K562 (cell line): ENCODE measurements around the gene DAGLA. TPM values are rescaled to one million over a fixed set of nuclear protein-coding genes. Genes with fewer than 3 reads are reported as not detected.

Experiments
- ATAC-seq: fragments of 200-7000 bp; cut with Tn5 transposase; 3 replicates; pipeline ENCODE4 v1.9.1; 2020; ENCODE audit warnings: moderate library complexity
- BruUV-seq: library from RNA; stranded (reverse); fragments of 400-500 nt; replicated peaks from 2 replicates; lab custom pipeline; 2021; lab: Mats Ljungman, UMichigan
- CTCF ChIA-PET: fragments of 300-600 bp; formaldehyde crosslinking; extraction: SDS; loops from one replicate; lab custom pipeline; 2021; ENCODE audit warnings: low intra/inter-chr PET ratio; lab: Yijun Ruan, JAX
- POLR2A ChIA-PET: fragments of 300-600, 350-650 bp; sonication (Branson Sonifier 250); formaldehyde crosslinking; extraction: SDS; loops from one replicate; lab custom pipeline; 2021; ENCODE audit warnings: antibody characterized with exemption, inconsistent platforms; lab: Yijun Ruan, JAX
- DNase-seq, 4 experiments: peaks; one replicate each; pipeline versions ENCODE4 v3.0.0 to v3.0.0-alpha.2; 2011 to 2018; ENCODE audit warnings: low spot score in 3 of 4, mixed read lengths in 3 of 4; ENCODE audit errors: extremely low read depth in 1 of 4
- FAIRE-seq: peaks from 2 replicates; lab custom pipeline; 2011; peaks lifted over from hg19 to GRCh38; lab: Jason Lieb, UNC
- H2AFZ ChIP-seq: 2 replicates; pipeline ENCODE4 v1.6.0; 2011; ENCODE audit warnings: low read depth, low read length, control low read depth, inconsistent platforms
- H3K27ac ChIP-seq: fragments of 200-600 bp; 3 replicates; pipeline ENCODE4 v1.8.0; 2011; ENCODE audit warnings: low read depth, mild to moderate bottlenecking, control low read depth, inconsistent platforms, low read length, moderate library complexity, mixed read lengths; ENCODE audit errors: extremely low read depth
- H3K27me3 ChIP-seq, 2 experiments: fragments of 300-600 bp in 1 of 2; 2 replicates in 1 of 2; 3 replicates in 1 of 2; pipeline versions ENCODE4 v1.6.0 to v1.8.0; 2011; ENCODE audit warnings: inconsistent platforms in 2 of 2, low read length in 2 of 2, mild to moderate bottlenecking in 1 of 2, mixed read lengths in 1 of 2, moderate library complexity in 1 of 2; ENCODE audit not compliant: control insufficient read depth in 2 of 2, insufficient read depth in 2 of 2
- H3K36me3 ChIP-seq: fragments of 300-600 bp; 3 replicates; pipeline ENCODE4 v1.8.0; 2011; ENCODE audit warnings: mild to moderate bottlenecking, low read length, inconsistent platforms; ENCODE audit not compliant: control insufficient read depth, insufficient read depth
- H3K4me1 ChIP-seq, 2 experiments: fragments of 200-600 bp in 1 of 2; replicated peaks in 1 of 2; 2 replicates in 1 of 2; 3 replicates in 1 of 2; pipeline versions ENCODE4 v1.5.1 to v1.8.0; 2011; ENCODE audit warnings: inconsistent platforms in 2 of 2, low read length in 2 of 2, mild to moderate bottlenecking in 1 of 2, mixed read lengths in 1 of 2, moderate library complexity in 1 of 2; ENCODE audit not compliant: control insufficient read depth in 2 of 2, insufficient read depth in 2 of 2
- H3K4me2 ChIP-seq: 2 replicates; pipeline ENCODE4 v1.6.1; 2011; ENCODE audit warnings: low read length, control low read depth, inconsistent platforms, mixed read lengths; ENCODE audit not compliant: insufficient read depth
- H3K4me3 ChIP-seq: fragments of 200-600 bp; sonication (generic), shearing (Covaris generic); 2 replicates; pipeline ENCODE4 v1.5.1; 2016; ENCODE audit warnings: control low read depth, inconsistent platforms
- H3K79me2 ChIP-seq: fragments of 200-600 bp; 3 replicates; pipeline ENCODE4 v1.8.0; 2011; ENCODE audit warnings: low read length, inconsistent platforms; ENCODE audit not compliant: control insufficient read depth, insufficient read depth
- H3K9ac ChIP-seq, 2 experiments: 2 replicates each; pipeline versions ENCODE4 v1.6.0 to v1.6.1; 2011; ENCODE audit warnings: low read depth in 2 of 2, low read length in 2 of 2, control low read depth in 1 of 2, inconsistent platforms in 1 of 2, mild to moderate bottlenecking in 1 of 2, mixed read lengths in 1 of 2; ENCODE audit not compliant: insufficient read depth in 1 of 2
- H3K9me1 ChIP-seq: one replicate; pipeline ENCODE4 v1.6.0; 2011; ENCODE audit warnings: inconsistent platforms, mild to moderate bottlenecking, low read length, moderate library complexity; ENCODE audit not compliant: control insufficient read depth, insufficient read depth
- H3K9me3 ChIP-seq: replicated peaks from 2 replicates; pipeline ENCODE4 v1.5.1; 2011; ENCODE audit warnings: low read depth, low read length, inconsistent platforms; ENCODE audit not compliant: control insufficient read depth, insufficient read depth
- H4K20me1 ChIP-seq: replicated peaks from 2 replicates; pipeline ENCODE4 v1.6.1; 2011; ENCODE audit warnings: low read length, inconsistent platforms, mixed read lengths; ENCODE audit not compliant: control insufficient read depth, insufficient read depth
- ADNP ChIP-seq: fragments of 200-800 bp; sonication (Bioruptor generic); IDR thresholded peaks from 2 replicates; pipeline ENCODE4 v1.6.1; 2016; ENCODE audit warnings: missing genetic modification characterization, missing compliant biosample characterization
- CHD2 ChIP-seq: IDR thresholded peaks from 2 replicates; pipeline ENCODE4 v1.6.1; 2011; ENCODE audit warnings: low read depth, low read length
- CSDE1 ChIP-seq, 2 experiments: fragments of 450-650 bp; IDR thresholded peaks; 2 replicates each; pipeline ENCODE4 v1.6.1; 2016; ENCODE audit warnings: mild to moderate bottlenecking in 1 of 2
- PCBP1 ChIP-seq: fragments of 200-400 bp; formaldehyde crosslinking; IDR thresholded peaks from 2 replicates; pipeline ENCODE4 v1.6.1; 2018; ENCODE audit warnings: mild to moderate bottlenecking, low read depth, low read length; ENCODE audit not compliant: poor library complexity, severe bottlenecking
- TEAD2 ChIP-seq: fragments of 450-650 bp; IDR thresholded peaks from 2 replicates; pipeline ENCODE4 v1.6.1; 2016; ENCODE audit warnings: missing genetic modification characterization, control low read depth, missing compliant biosample characterization
- THRA ChIP-seq: fragments of 450-650 bp; IDR thresholded peaks from 2 replicates; pipeline ENCODE4 v1.6.1; 2017; ENCODE audit warnings: mild to moderate bottlenecking, moderate library complexity
- U2AF2 ChIP-seq: fragments of 200-400 bp; formaldehyde crosslinking; optimal IDR thresholded peaks from 2 replicates; pipeline ENCODE3; 2017; ENCODE audit warnings: low read depth, mild to moderate bottlenecking, low read length
- ZNF174 ChIP-seq: fragments of 250-450 bp; sonication (Bioruptor Pico); IDR thresholded peaks from 2 replicates; pipeline ENCODE4 v1.4.0; 2020; ENCODE audit warnings: mild to moderate bottlenecking
- ZNF224 ChIP-seq: sonication (generic); formaldehyde crosslinking; IDR thresholded peaks from 2 replicates; pipeline ENCODE4 v1.8.0; 2022; ENCODE audit warnings: mild to moderate bottlenecking, missing genetic modification reagents
- ZNF41 ChIP-seq: fragments of 250-450 bp; sonication (Bioruptor Pico); conservative IDR thresholded peaks from 2 replicates; pipeline ENCODE4 v1.4.0; 2020; ENCODE audit warnings: mild to moderate bottlenecking
- ZNF561 ChIP-seq: fragments of 450-650 bp; formaldehyde crosslinking; conservative IDR thresholded peaks from 2 replicates; pipeline ENCODE4 v1.4.0; 2020; ENCODE audit warnings: mild to moderate bottlenecking, moderate library complexity
- ZNF668 ChIP-seq: fragments of 250-450 bp; sonication (Bioruptor Pico); IDR thresholded peaks from 2 replicates; pipeline ENCODE4 v1.8.0; 2022; ENCODE audit warnings: mild to moderate bottlenecking, inconsistent platforms
- WGBS: fragments of 100-300 bp; shearing (Covaris generic); methylation state at CpG from one replicate; pipeline ENCODE4 v1.1.6; 2016; ENCODE audit warnings: low coverage, mixed read lengths; ENCODE audit not compliant: insufficient coverage; ENCODE audit errors: missing lambda C conversion rate; 5-methylcytosine and 5-hydroxymethylcytosine counted together
- in situ Hi-C: fragments of 300-500 bp; cut with MboI; formaldehyde crosslinking; loops from 4 replicates; pipeline ENCODE4 v1.15.0; 2018; ENCODE audit warnings: inconsistent platforms, mixed read lengths
- intact Hi-C: fragments of 100-400 bp; cut with micrococcal nuclease; formaldehyde crosslinking; loops from 2 replicates; pipeline ENCODE4 v1.14.2; 2022
- polyA plus RNA-seq, 8 experiments: library from polyadenylated mRNA; depleted of rRNA in 4 of 8; stranded (reverse) in 5 of 8; unstranded in 3 of 8; fragments of >200 nt; fragmentation: Nextera tagmentation in 2 of 8; fragmentation: Illumina TruSeq in 1 of 8; extraction: Ambion mirVana in 2 of 8; extraction: Trizol in 1 of 8; gene quantifications; 2 replicates each; pipeline versions ENCODE4 v1.2.1 to v1.2.3, GENCODE V29; 2011 to 2014; ENCODE audit warnings: inconsistent platforms in 1 of 8, missing spikeins in 1 of 8
- total RNA-seq, 7 experiments: library from RNA; depleted of rRNA in 6 of 7; stranded (reverse); fragments of >200 nt in 6 of 7; fragmentation: Illumina TruSeq in 2 of 7; extraction: Trizol in 2 of 7; gene quantifications; 2 replicates each; pipeline versions ENCODE4 v1.2.1 to v1.2.3, GENCODE V29; 2011 to 2021; ENCODE audit warnings: low replicate concordance in 1 of 7
- TF ChIP-seq, protein P1 (sequence below): fragments of 450-650 bp; formaldehyde crosslinking; IDR thresholded peaks from 2 replicates; pipeline ENCODE4 v1.4.0; 2022; ENCODE audit warnings: mild to moderate bottlenecking, moderate library complexity

DAGLA gene
- total and polyA plus RNA-seq, 9 of the 15 experiments (the other 6 are each of a cell fraction or from before 2014, with no cell fraction given) = 0.03 to 0.16 (median 0.04) TPM; not detected in 4

GRCh38 chr11:61686469-61686868 lies 6.3 kb downstream of the DAGLA start:
- peaks cover 56 to 100% of the 10 kb centered on the region in 2 experiments for H3K27me3 ChIP-seq
- no peaks in the 10 kb centered on the region for H3K79me2 ChIP-seq
- FAIRE-seq = no peak
- no peak for ATAC-seq
- H2AFZ ChIP-seq = no peak overlapping the region
- no peaks in the 10 kb centered on the region for H3K36me3 ChIP-seq
- no peak overlapping the region for H3K27ac ChIP-seq
- TF ChIP-seq ADNP (tag) (no peak), U2AF2 (no peak)
- TF ChIP-seq, all 486 proteins: peak for 0
- DNase-seq = no peak
- no TSS peak for BruUV-seq
- no peaks in the 10 kb centered on the region for H3K9me3 ChIP-seq
- WGBS = 1% methylated on average over 8 of the region's 8 CpGs
- peaks cover 17% of the 10 kb centered on the region; the same call in 1 of the 2 replicates for H4K20me1 ChIP-seq
- H3K4me1 ChIP-seq = peaks cover 0 to 4% of the 10 kb centered on the region in 2 experiments; a peak in 1 of 5 replicates
- no peak overlapping the region for H3K9ac ChIP-seq
- in situ Hi-C loops = no loop called here
- H3K4me2 ChIP-seq = no peak overlapping the region
- no peak overlapping the region for H3K4me3 ChIP-seq
- intact Hi-C loops = no loop called here
- no peaks in the 10 kb centered on the region for H3K9me1 ChIP-seq
- ChIA-PET POLR2A (no interaction called here), CTCF (no interaction called here)

- peaks cover 0 to 4% of the 10 kb centered on the region in 2 experiments; a peak in 1 of 5 replicates for H3K4me1 ChIP-seq
- no peak overlapping the region for H3K4me2 ChIP-seq
- no peak overlapping the region for H3K9ac ChIP-seq
- no TSS peak for BruUV-seq
- CTCF ChIA-PET = no interaction called here
- no peaks in the 10 kb centered on the region for H3K79me2 ChIP-seq
- peaks cover 3% of the 10 kb centered on the region for H3K9me1 ChIP-seq
- no peak for DNase-seq
- no peak overlapping the region for H3K27ac ChIP-seq
- no peak for ATAC-seq
- WGBS = 2% methylated on average over 11 of the region's 11 CpGs
- H3K27me3 ChIP-seq = peaks cover 57 to 100% of the 10 kb centered on the region in 2 experiments
- in situ Hi-C loops = no loop called here
- H3K36me3 ChIP-seq = no peaks in the 10 kb centered on the region
- no peak overlapping the region for H2AFZ ChIP-seq
- H3K9me3 ChIP-seq = no peaks in the 10 kb centered on the region
- TF ChIP-seq THRA (no peak), ZNF668 (CRISPR knock-in tag) (no peak), ZNF224 (CRISPR knock-in tag) (no peak), PCBP1 (no peak), ZNF174 (CRISPR knock-in tag) (no peak), CSDE1 (IDR thresholded peaks at IDR 0.05) (no peak), CHD2 (no peak), ZNF561 (CRISPR knock-in tag) (no peak), ZNF41 (CRISPR knock-in tag) (no peak), TEAD2 (tag) (no peak)
- TF ChIP-seq, protein P1, sequence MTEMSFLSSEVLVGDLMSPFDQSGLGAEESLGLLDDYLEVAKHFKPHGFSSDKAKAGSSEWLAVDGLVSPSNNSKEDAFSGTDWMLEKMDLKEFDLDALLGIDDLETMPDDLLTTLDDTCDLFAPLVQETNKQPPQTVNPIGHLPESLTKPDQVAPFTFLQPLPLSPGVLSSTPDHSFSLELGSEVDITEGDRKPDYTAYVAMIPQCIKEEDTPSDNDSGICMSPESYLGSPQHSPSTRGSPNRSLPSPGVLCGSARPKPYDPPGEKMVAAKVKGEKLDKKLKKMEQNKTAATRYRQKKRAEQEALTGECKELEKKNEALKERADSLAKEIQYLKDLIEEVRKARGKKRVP (CRISPR knock-in tag) = no peak
- TF ChIP-seq, all 486 proteins: peak for 0
- H3K4me3 ChIP-seq = no peak overlapping the region
- no peak for FAIRE-seq
- POLR2A ChIA-PET = no interaction called here
- intact Hi-C loops = no loop called here
- peaks cover 13% of the 10 kb centered on the region; the same call in 1 of the 2 replicates for H4K20me1 ChIP-seq
These were observed 7.2 kb downstream of the DAGLA start for GRCh38 chr11:61687420-61687819.
